ENCODE data around the gene SLC12A5.

DNA sequence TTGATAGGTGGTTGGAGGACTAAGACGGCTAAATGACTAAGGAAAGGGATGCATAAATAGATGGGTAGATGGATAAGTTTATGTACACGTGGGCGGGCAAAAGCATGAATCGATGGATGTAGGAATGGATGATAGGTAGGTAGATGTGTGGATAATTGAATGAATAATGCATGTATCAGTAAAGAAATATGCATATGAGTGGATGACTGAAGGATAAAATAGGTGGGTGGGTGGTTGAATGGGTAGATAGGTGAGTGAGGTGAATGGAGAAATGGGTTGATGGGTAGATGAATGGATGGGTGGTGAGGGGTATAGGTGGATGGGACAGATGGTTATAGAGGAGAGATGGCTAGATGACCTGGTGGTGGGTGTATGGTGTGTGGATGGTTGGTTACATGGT, 20.2 kb downstream of the SLC12A5 start:
- TF ChIP-seq POLR2AphosphoS5 (IDR thresholded peaks at IDR 0.05) = no peak
- TF ChIP-seq, protein P1, sequence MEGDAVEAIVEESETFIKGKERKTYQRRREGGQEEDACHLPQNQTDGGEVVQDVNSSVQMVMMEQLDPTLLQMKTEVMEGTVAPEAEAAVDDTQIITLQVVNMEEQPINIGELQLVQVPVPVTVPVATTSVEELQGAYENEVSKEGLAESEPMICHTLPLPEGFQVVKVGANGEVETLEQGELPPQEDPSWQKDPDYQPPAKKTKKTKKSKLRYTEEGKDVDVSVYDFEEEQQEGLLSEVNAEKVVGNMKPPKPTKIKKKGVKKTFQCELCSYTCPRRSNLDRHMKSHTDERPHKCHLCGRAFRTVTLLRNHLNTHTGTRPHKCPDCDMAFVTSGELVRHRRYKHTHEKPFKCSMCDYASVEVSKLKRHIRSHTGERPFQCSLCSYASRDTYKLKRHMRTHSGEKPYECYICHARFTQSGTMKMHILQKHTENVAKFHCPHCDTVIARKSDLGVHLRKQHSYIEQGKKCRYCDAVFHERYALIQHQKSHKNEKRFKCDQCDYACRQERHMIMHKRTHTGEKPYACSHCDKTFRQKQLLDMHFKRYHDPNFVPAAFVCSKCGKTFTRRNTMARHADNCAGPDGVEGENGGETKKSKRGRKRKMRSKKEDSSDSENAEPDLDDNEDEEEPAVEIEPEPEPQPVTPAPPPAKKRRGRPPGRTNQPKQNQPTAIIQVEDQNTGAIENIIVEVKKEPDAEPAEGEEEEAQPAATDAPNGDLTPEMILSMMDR (IDR thresholded peaks at IDR 0.05) = no peak

Measured in stomach (tissue), 4 donors.